SK-N-SH (cell line): ENCODE measurements around the gene SETD1A. TPM values are rescaled to one million over a fixed set of nuclear protein-coding genes. Genes with fewer than 3 reads are reported as not detected.

Experiments
- CTCF ChIA-PET: fragments of 300-600, 350-600 bp; formaldehyde crosslinking; extraction: SDS; loops from one replicate; lab custom pipeline; 2021; lab: Yijun Ruan, JAX
- POLR2A ChIA-PET: fragments of 350-600 bp; sonication (Branson Sonifier 250); formaldehyde crosslinking; extraction: SDS; loops from one replicate; lab custom pipeline; 2020; ENCODE audit warnings: antibody characterized with exemption, inconsistent platforms; lab: Yijun Ruan, JAX
- DNase-seq: peaks from one replicate; pipeline ENCODE4 v3.0.0; 2012
- H2AFZ ChIP-seq: fragments of 200-600 bp; sonication (generic); 2 replicates; pipeline ENCODE4 v1.8.1; 2016; ENCODE audit warnings: antibody characterized with exemption, mild to moderate bottlenecking, low read depth
- H3F3A ChIP-seq: fragments of 200-600 bp; sonication (generic); replicated peaks from 2 replicates; pipeline ENCODE3; 2016; ENCODE audit warnings: antibody characterized with exemption, mild to moderate bottlenecking; ENCODE audit not compliant: insufficient read depth
- H3K27ac ChIP-seq, 2 experiments: fragments of 200-500 bp in 1 of 2; fragments of 200-600 bp in 1 of 2; sonication (Bioruptor generic) in 1 of 2; sonication (generic), shearing (Covaris generic) in 1 of 2; 2 replicates each; pipeline versions ENCODE4 v1.5.1 to v1.6.1; 2014 to 2016; ENCODE audit warnings: low read depth in 2 of 2, inconsistent platforms in 1 of 2, low read length in 1 of 2, mild to moderate bottlenecking in 1 of 2, mixed read lengths in 1 of 2
- H3K27me3 ChIP-seq: fragments of 200-600 bp; sonication (generic), shearing (Covaris generic); 2 replicates; pipeline ENCODE4 v1.6.1; 2016; ENCODE audit warnings: mixed run types; ENCODE audit not compliant: insufficient read depth
- H3K36me3 ChIP-seq, 2 experiments: fragments of 200-500 bp in 1 of 2; fragments of 200-600 bp in 1 of 2; sonication (Bioruptor generic) in 1 of 2; sonication (generic) in 1 of 2; replicated peaks in 1 of 2; 2 replicates each; pipeline versions ENCODE3 to v1.5.1; 2014 to 2016; ENCODE audit warnings: low read length in 1 of 2, mild to moderate bottlenecking in 1 of 2; ENCODE audit not compliant: insufficient read depth in 2 of 2, control insufficient read depth in 1 of 2
- H3K4me1 ChIP-seq, 2 experiments: fragments of 200-500 bp in 1 of 2; fragments of 200-600 bp in 1 of 2; sonication (Bioruptor generic) in 1 of 2; sonication (generic), shearing (Covaris generic) in 1 of 2; 2 replicates each; pipeline versions ENCODE4 v1.5.1 to v1.6.1; 2014 to 2016; ENCODE audit warnings: low read depth in 1 of 2, low read length in 1 of 2, mixed run types in 1 of 2; ENCODE audit not compliant: insufficient read depth in 2 of 2, control insufficient read depth in 1 of 2
- H3K4me2 ChIP-seq: fragments of 200-600 bp; sonication (generic), shearing (Covaris generic); 2 replicates; pipeline ENCODE4 v1.6.1; 2017; ENCODE audit warnings: mixed run types
- H3K4me3 ChIP-seq, 2 experiments: fragments of 200-500 bp in 1 of 2; fragments of 200-600 bp in 1 of 2; sonication (Bioruptor generic) in 1 of 2; sonication (generic), shearing (Covaris generic) in 1 of 2; 2 replicates each; pipeline versions ENCODE4 v1.5.1 to v1.8.1; 2014 to 2016; ENCODE audit warnings: low read depth in 2 of 2, inconsistent platforms in 1 of 2, low read length in 1 of 2, mild to moderate bottlenecking in 1 of 2, mixed read lengths in 1 of 2, moderate library complexity in 1 of 2
- H3K79me2 ChIP-seq: fragments of 200-600 bp; sonication (generic); 2 replicates; pipeline ENCODE4 v1.8.1; 2017; ENCODE audit warnings: mild to moderate bottlenecking; ENCODE audit not compliant: insufficient read depth
- H3K9ac ChIP-seq: fragments of 200-600 bp; sonication (generic); 2 replicates; pipeline ENCODE4 v1.6.1; 2017; ENCODE audit warnings: mixed run types
- H3K9me2 ChIP-seq: fragments of 200-600 bp; sonication (generic); 2 replicates; pipeline ENCODE4 v1.6.1; 2017; ENCODE audit warnings: mixed run types
- H3K9me3 ChIP-seq: fragments of 200-600 bp; sonication (generic); 2 replicates; pipeline ENCODE4 v1.6.1; 2017; ENCODE audit warnings: mixed run types, mild to moderate bottlenecking, moderate library complexity
- H4K20me1 ChIP-seq: fragments of 200-600 bp; sonication (generic); 2 replicates; pipeline ENCODE4 v1.6.1; 2017; ENCODE audit warnings: mild to moderate bottlenecking, mixed run types; ENCODE audit not compliant: insufficient read depth
- CHD2 ChIP-seq: fragments of 150-350 bp; IDR thresholded peaks from 2 replicates; pipeline ENCODE4 v1.6.1; 2018; ENCODE audit warnings: low read length; ENCODE audit not compliant: partially characterized antibody
- ELF1 ChIP-seq: IDR thresholded peaks from 2 replicates; pipeline ENCODE4 v1.4.0; 2012
- EP300 ChIP-seq, 2 experiments: IDR thresholded peaks; 2 replicates each; pipeline versions ENCODE4 v1.4.0 to v1.6.1; 2012; ENCODE audit warnings: borderline replicate concordance in 1 of 2, low read depth in 1 of 2, low read length in 1 of 2
- EZH2phosphoT487 ChIP-seq: fragments of 200-600 bp; sonication (generic); IDR thresholded peaks from 2 replicates; pipeline ENCODE4 v1.6.1; 2017; ENCODE audit warnings: low read depth, mixed run types, mild to moderate bottlenecking, antibody characterized with exemption, moderate library complexity, borderline replicate concordance
- FOSL2 ChIP-seq: IDR thresholded peaks from 2 replicates; pipeline ENCODE4 v1.4.0; 2012; ENCODE audit warnings: low read depth, mild to moderate bottlenecking, moderate library complexity, borderline replicate concordance
- FOXJ3 ChIP-seq: sonication (generic); formaldehyde crosslinking; IDR thresholded peaks from 2 replicates; pipeline ENCODE4 v1.5.1; 2020; ENCODE audit warnings: mild to moderate bottlenecking, missing genetic modification reagents
- GABPA ChIP-seq: IDR thresholded peaks from 2 replicates; pipeline ENCODE4 v1.4.0; 2012; ENCODE audit warnings: low read depth, mild to moderate bottlenecking
- GATA2 ChIP-seq: sonication (generic); formaldehyde crosslinking; IDR thresholded peaks from 2 replicates; pipeline ENCODE4 v1.5.0; 2020; ENCODE audit warnings: mild to moderate bottlenecking, missing genetic modification reagents
- JUND ChIP-seq: IDR thresholded peaks from 2 replicates; pipeline ENCODE4 v1.4.0; 2012
- MEF2A ChIP-seq: IDR thresholded peaks from 2 replicates; pipeline ENCODE4 v1.4.0; 2012; ENCODE audit warnings: low read depth, borderline replicate concordance
- MXI1 ChIP-seq: IDR thresholded peaks from 2 replicates; pipeline ENCODE4 v1.6.1; 2012; ENCODE audit warnings: mild to moderate bottlenecking, low read depth, low read length, improper control_type of control experiment
- RCOR1 ChIP-seq: fragments of 150-350 bp; IDR thresholded peaks from 2 replicates; pipeline ENCODE4 v1.6.1; 2017; ENCODE audit warnings: antibody characterized with exemption, low read length
- RFX5 ChIP-seq: IDR thresholded peaks from 2 replicates; pipeline ENCODE4 v1.6.1; 2012; ENCODE audit warnings: mild to moderate bottlenecking, improper control_type of control experiment, low read length
- RXRA ChIP-seq: IDR thresholded peaks from 2 replicates; pipeline ENCODE4 v1.4.0; 2012; ENCODE audit warnings: low read depth, mild to moderate bottlenecking, borderline replicate concordance
- SMC3 ChIP-seq: IDR thresholded peaks from 2 replicates; pipeline ENCODE4 v1.6.1; 2012; ENCODE audit warnings: low read depth, low read length, improper control_type of control experiment
- TAF1 ChIP-seq: IDR thresholded peaks from 2 replicates; pipeline ENCODE4 v1.6.1; 2012; ENCODE audit warnings: low read depth, mild to moderate bottlenecking, low read length, moderate library complexity, borderline replicate concordance
- YY1 ChIP-seq: IDR thresholded peaks from 2 replicates; pipeline ENCODE4 v1.4.0; 2012; ENCODE audit warnings: low read depth, mild to moderate bottlenecking
- WGBS: methylation state at CpG from one replicate; pipeline ENCODE4 v1.1.6; 2017; ENCODE audit warnings: low lambda C conversion rate; 5-methylcytosine and 5-hydroxymethylcytosine counted together
- polyA plus RNA-seq, 3 experiments: library from polyadenylated mRNA; depleted of rRNA; stranded (reverse); fragments of >200 nt; gene quantifications; 2 replicates each; pipeline ENCODE4 v1.2.3, GENCODE V29; 2012
- TF ChIP-seq, protein P1 (sequence below): fragments of 150-350 bp; IDR thresholded peaks from 2 replicates; pipeline ENCODE4 v1.6.1; 2016; ENCODE audit warnings: mild to moderate bottlenecking, low read depth, low read length
- TF ChIP-seq, protein P2 (sequence below): IDR thresholded peaks from 2 replicates; pipeline ENCODE4; 2012
- TF ChIP-seq, protein P3 (sequence below): IDR thresholded peaks from 2 replicates; pipeline ENCODE4 v1.6.1; 2012; ENCODE audit warnings: mild to moderate bottlenecking, low read depth, low read length, moderate library complexity

SETD1A gene
- polyA plus RNA-seq, 1 of the 3 experiments (the other 2 are of a cell fraction) = 6.8 TPM

DNA sequence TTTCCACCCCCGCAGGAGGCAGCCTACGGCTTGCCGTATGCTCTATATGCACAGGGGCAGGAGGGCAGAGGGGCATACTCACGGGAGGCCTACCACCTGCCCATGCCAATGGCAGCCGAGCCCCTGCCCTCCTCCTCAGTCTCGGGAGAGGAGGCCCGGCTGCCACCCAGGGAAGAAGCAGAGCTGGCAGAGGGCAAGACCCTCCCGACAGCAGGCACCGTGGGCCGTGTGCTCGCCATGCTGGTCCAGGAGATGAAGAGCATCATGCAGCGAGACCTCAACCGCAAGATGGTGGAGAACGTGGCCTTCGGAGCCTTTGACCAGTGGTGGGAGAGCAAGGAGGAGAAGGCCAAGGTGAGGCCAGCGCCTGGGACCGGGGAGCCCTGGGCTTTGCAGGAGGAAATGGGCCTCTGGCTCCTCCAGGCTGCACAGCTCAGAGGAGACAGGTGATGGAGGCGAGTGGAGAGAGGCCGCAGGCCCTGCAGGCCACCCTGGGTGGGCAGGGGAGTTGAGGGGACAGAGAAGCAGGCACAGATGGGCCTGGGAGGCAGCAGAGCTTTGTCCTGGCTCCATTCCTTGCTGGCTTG lies 8.6 kb downstream of the SETD1A start:
- no peak overlapping the region for H3K4me2 ChIP-seq

DNA sequence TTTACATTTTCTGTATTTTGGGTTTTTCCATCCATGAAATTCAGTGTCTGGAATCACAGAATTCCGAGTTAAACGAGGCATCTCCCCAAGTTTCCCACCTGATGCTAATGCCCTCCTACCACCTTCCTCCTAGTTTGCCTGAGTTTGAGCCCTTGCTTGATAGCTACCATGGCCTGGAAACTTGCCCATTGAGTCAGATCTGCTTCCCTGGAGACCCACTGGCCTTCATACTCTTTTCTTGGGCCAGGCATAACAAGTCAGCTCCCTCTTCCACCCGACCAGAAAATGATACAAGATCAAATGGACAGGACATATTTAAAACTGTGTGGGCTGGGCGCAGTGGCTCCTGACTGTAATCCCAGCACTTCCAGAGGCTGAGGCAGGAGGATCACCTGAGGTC lies 10.2 kb downstream of the SETD1A start:
- Histone ChIP-seq H3K27ac (no peak overlapping the region), H3K9ac (no peak overlapping the region), H3F3A (no peaks in the 10 kb centered on the region), H3K36me3 (peaks cover 54 to 70% of the 10 kb centered on the region in 2 experiments), H3K79me2 (no peaks in the 10 kb centered on the region), H3K4me1 (no peaks in the 10 kb centered on the region), H2AFZ (no peak overlapping the region), H3K4me2 (no peak overlapping the region), H3K4me3 (no peak overlapping the region), H3K9me3 (no peaks in the 10 kb centered on the region), H3K9me2 (no peaks in the 10 kb centered on the region), H3K27me3 (no peaks in the 10 kb centered on the region), H4K20me1 (no peaks in the 10 kb centered on the region)
- WGBS = 89% methylated on average over 4 of the region's 4 CpGs
- POLR2A ChIA-PET = no interaction called here
- CTCF ChIA-PET = interaction anchor here (0.6 to 1.9 kb wide), 3 partner anchors 10 to 273 kb away, joined by 3 to 6 read pairs (median 5); partner anchors contain the start of gene SETD1A
- no peak for DNase-seq
- TF ChIP-seq CHD2 (no peak), FOSL2 (no peak), MEF2A (no peak), GABPA (no peak), MXI1 (no peak), RXRA (no peak), JUND (no peak), EP300 (IDR thresholded peaks at IDR 0.05; ENCODE audit: borderline replicate concordance in 1 of 2, low read depth in 1 of 2, low read length in 1 of 2) (no peak), EZH2phosphoT487 (no peak), GATA2 (no peak), TAF1 (no peak)
- TF ChIP-seq, protein P1, sequence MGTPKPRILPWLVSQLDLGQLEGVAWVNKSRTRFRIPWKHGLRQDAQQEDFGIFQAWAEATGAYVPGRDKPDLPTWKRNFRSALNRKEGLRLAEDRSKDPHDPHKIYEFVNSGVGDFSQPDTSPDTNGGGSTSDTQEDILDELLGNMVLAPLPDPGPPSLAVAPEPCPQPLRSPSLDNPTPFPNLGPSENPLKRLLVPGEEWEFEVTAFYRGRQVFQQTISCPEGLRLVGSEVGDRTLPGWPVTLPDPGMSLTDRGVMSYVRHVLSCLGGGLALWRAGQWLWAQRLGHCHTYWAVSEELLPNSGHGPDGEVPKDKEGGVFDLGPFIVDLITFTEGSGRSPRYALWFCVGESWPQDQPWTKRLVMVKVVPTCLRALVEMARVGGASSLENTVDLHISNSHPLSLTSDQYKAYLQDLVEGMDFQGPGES = no peak

More for the DNA sequence above, 8.6 kb downstream of the SETD1A start:
- Histone ChIP-seq H3K36me3 (peaks cover 55 to 67% of the 10 kb centered on the region in 2 experiments), H3K4me1 (no peaks in the 10 kb centered on the region), H4K20me1 (no peaks in the 10 kb centered on the region), H3K27me3 (no peaks in the 10 kb centered on the region), H2AFZ (no peak overlapping the region), H3K9ac (no peak overlapping the region), H3K4me3 (no peak overlapping the region), H3K9me3 (no peaks in the 10 kb centered on the region), H3K9me2 (no peaks in the 10 kb centered on the region), H3K27ac (no peak overlapping the region), H3K79me2 (peaks cover 3% of the 10 kb centered on the region; the same call in 1 of the 2 replicates), H3F3A (no peaks in the 10 kb centered on the region)
- ChIA-PET POLR2A (no interaction called here), CTCF (interaction anchor here (1.9 to 3.7 kb wide), 2 partner anchors 8 to 19 kb away, joined by 5 to 21 read pairs; partner anchors contain the start of genes HSD3B7 and SETD1A)
- no peak for DNase-seq
- WGBS = 98% methylated on average over 4 of the region's 19 CpGs
- TF ChIP-seq ELF1 (no peak), EZH2phosphoT487 (no peak), TAF1 (no peak), CHD2 (no peak), RCOR1 (no peak), GATA2 (no peak), YY1 (no peak), RFX5 (no peak), FOXJ3 (no peak), MEF2A (no peak), SMC3 (no peak), RXRA (no peak)
- TF ChIP-seq, protein P2, sequence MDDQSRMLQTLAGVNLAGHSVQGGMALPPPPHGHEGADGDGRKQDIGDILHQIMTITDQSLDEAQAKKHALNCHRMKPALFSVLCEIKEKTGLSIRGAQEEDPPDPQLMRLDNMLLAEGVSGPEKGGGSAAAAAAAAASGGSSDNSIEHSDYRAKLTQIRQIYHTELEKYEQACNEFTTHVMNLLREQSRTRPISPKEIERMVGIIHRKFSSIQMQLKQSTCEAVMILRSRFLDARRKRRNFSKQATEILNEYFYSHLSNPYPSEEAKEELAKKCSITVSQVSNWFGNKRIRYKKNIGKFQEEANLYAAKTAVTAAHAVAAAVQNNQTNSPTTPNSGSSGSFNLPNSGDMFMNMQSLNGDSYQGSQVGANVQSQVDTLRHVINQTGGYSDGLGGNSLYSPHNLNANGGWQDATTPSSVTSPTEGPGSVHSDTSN = no peak
- TF ChIP-seq, protein P3, sequence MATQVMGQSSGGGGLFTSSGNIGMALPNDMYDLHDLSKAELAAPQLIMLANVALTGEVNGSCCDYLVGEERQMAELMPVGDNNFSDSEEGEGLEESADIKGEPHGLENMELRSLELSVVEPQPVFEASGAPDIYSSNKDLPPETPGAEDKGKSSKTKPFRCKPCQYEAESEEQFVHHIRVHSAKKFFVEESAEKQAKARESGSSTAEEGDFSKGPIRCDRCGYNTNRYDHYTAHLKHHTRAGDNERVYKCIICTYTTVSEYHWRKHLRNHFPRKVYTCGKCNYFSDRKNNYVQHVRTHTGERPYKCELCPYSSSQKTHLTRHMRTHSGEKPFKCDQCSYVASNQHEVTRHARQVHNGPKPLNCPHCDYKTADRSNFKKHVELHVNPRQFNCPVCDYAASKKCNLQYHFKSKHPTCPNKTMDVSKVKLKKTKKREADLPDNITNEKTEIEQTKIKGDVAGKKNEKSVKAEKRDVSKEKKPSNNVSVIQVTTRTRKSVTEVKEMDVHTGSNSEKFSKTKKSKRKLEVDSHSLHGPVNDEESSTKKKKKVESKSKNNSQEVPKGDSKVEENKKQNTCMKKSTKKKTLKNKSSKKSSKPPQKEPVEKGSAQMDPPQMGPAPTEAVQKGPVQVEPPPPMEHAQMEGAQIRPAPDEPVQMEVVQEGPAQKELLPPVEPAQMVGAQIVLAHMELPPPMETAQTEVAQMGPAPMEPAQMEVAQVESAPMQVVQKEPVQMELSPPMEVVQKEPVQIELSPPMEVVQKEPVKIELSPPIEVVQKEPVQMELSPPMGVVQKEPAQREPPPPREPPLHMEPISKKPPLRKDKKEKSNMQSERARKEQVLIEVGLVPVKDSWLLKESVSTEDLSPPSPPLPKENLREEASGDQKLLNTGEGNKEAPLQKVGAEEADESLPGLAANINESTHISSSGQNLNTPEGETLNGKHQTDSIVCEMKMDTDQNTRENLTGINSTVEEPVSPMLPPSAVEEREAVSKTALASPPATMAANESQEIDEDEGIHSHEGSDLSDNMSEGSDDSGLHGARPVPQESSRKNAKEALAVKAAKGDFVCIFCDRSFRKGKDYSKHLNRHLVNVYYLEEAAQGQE = no peak
